22Rv1 (cell line): ENCODE results near the gene EFCAB14.

Source experiments
- H3K27ac ChIP-seq: fragments of 450-650 bp; 2 replicates; pipeline ENCODE4 v1.5.1; 2017
- ZFX ChIP-seq: fragments of 450-650 bp; IDR thresholded peaks from 2 replicates; pipeline ENCODE4 v1.6.1; 2017; ENCODE audit warnings: antibody characterized with exemption, borderline replicate concordance
- TF ChIP-seq, protein P1 (sequence below): fragments of 450-650 bp; IDR thresholded peaks from 2 replicates; pipeline ENCODE4 v1.5.1; 2017; ENCODE audit warnings: mild to moderate bottlenecking

The EFCAB14 gene

DNA sequence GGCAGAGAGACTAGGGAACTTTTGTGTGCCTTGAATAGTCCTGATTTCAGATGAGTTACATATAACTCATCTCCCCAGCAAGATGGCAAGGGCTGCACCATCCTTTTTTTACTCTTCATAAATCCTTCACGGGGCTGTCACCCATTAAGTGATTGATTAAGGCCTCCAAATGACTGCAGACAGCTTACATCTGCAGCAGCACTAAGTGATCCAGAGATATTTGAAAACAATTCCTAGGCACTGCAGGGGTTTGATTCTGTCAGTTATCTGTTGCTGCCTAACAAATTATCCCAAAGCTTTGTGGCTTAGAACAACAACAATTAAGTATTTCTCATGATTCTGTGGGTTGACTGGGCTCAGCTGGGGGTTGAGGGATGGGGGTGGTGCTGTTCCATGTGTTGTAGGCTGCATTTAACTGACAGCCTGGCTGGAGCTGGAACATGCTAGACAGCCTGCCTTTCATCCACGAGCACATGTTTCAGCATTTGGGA lies 27.9 kb downstream of the EFCAB14 start:
- H3K27ac ChIP-seq = no peak overlapping the region

DNA sequence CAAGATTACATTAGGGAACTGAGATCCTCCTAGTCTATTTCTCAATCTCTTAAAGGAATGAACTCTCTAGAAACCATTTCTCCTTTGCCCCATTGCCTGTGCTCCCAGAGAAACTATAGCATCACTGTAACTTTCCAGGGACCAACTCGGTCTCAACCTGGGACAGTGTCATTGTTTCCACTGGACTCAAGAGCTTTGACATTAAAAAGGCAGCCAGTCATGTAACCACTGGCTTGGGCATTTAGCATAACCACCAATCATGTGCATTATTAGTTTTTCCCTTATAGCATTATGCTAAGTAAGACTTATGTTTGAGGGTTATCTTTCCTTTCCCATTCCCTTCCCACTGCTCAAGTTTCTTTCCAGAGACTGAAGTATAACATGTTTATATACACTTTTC lies 29.0 kb downstream of the EFCAB14 start:
- H3K27ac ChIP-seq = no peak overlapping the region

More for the DNA sequence above, 27.9 kb downstream of the EFCAB14 start:
- TF ChIP-seq ZFX = no peak
- TF ChIP-seq, protein P1, sequence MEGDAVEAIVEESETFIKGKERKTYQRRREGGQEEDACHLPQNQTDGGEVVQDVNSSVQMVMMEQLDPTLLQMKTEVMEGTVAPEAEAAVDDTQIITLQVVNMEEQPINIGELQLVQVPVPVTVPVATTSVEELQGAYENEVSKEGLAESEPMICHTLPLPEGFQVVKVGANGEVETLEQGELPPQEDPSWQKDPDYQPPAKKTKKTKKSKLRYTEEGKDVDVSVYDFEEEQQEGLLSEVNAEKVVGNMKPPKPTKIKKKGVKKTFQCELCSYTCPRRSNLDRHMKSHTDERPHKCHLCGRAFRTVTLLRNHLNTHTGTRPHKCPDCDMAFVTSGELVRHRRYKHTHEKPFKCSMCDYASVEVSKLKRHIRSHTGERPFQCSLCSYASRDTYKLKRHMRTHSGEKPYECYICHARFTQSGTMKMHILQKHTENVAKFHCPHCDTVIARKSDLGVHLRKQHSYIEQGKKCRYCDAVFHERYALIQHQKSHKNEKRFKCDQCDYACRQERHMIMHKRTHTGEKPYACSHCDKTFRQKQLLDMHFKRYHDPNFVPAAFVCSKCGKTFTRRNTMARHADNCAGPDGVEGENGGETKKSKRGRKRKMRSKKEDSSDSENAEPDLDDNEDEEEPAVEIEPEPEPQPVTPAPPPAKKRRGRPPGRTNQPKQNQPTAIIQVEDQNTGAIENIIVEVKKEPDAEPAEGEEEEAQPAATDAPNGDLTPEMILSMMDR = no peak

DNA sequence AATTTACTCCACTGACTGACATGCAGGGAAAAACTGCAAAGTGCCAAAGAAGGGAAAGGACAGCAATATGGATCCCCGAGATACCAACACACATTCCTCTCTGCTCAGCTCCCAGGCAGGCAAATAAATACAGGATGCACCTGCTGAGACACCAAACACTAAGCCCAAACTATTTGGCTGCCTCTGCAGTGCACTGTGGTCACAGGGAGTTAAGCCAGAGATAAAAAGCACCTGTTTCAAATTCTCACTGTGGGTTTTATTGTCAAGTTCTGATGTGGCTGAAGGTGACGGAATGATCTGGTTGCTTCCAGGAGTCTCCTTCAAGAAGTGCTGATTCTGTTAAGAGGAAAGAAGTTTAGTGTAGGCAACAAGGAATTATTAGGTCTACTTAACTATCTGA lies 29.6 kb downstream of the EFCAB14 start:
- no peak for TF ChIP-seq ZFX
- TF ChIP-seq, protein P1 = no peak
- no peak overlapping the region for H3K27ac ChIP-seq

More for the DNA sequence above, 29.0 kb downstream of the EFCAB14 start:
- TF ChIP-seq ZFX = no peak
- TF ChIP-seq, protein P1 = no peak

DNA sequence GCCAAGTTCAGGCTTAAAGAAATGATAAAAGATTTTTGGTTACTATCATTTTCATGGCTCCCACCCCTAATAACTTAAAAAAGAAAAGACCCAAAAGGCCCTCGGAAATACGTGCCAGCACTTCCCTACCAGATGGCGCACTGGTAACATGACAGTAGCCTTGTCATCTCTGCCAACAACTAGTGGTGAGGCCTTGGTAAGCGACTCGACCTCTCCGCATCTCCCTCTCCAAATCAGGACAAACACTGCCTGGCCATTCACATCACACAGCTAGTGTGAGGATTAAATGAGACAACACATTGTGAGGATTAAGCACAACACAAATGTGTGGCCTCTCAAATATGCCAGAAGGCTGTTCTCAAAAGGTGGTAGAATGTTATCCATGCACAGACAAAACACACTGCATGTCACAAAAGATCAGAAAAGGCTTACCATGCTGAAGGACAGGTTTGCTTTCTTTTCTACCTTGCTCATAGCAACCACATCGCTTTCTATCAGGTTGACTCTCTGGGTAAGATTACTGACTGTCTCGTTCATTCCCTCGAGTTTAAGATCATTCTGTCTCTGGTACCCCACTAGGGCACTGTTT lies 30.9 kb downstream of the EFCAB14 start:
- no peak overlapping the region for H3K27ac ChIP-seq

DNA sequence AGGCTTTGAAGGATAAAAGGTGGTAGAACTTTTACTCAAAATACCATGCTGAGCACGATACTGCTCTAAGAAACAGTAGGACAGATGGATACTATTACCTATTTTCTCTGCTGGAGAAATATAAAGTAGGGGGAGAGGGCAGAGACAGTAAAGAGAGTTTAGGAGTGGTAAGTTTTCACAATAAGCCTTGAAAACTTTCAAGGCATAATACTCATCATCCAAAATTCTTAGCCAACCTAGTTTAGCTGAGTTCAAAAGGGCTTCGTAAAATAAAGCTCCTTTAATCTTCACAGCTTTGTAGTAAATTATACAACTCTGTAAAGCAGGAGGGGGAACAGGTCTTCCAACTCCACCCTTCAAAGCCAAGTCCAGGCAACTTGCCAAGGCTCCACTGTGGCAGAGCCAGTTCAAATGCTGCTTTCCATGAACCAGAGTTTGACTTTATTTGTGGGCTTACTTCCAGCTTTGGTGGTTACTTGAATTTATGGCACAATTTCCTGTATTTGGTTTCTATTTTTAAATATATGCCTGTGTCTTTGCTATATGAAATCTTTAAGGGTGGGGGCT lies 31.7 kb downstream of the EFCAB14 start:
- TF ChIP-seq, protein P1 = no peak
- TF ChIP-seq ZFX = no peak
- H3K27ac ChIP-seq = no peak overlapping the region

More for the DNA sequence above, 30.9 kb downstream of the EFCAB14 start:
- TF ChIP-seq, protein P1 = no peak
- no peak for TF ChIP-seq ZFX

DNA sequence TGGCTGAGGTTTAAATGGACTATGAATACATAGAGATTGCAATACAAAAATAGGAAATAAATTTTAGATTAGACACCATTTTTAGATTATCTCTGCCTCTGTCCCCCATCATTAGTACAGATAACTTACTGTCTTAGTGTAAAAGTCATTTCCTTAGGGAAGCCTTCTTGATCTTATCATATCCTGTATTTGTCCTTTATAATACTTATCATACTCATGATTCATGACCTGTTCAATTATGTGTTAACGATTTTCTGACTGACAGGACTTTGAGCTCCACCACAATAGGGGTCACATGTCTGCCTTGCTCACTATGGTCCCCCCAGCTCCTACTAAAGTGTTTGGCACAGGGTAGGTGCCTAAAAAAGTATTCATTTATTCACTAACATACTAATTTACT lies 32.7 kb downstream of the EFCAB14 start:
- H3K27ac ChIP-seq = no peak overlapping the region

DNA sequence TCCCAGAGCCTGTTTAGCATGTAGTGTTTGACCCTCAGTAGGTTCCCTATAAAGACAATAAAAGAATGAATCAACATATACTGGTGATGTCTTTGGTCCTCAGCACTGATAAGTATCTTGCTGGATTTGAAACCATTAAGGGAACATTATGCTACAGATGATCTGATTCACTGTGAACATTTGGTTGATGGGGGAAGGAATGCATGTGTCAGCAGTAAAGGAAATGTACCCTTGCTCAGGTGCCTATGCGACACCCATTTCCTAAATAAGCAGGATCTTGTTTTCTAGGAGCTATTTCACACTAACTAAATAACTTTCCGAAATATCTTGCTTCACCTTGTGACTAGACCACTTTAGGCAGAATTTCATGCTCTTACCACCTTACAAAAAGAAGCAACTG lies 34.2 kb downstream of the EFCAB14 start:
- no peak for TF ChIP-seq ZFX
- TF ChIP-seq, protein P1 = no peak

More for the DNA sequence above, 32.7 kb downstream of the EFCAB14 start:
- TF ChIP-seq ZFX = no peak
- TF ChIP-seq, protein P1 = no peak

More for the DNA sequence above, 34.2 kb downstream of the EFCAB14 start:
- H3K27ac ChIP-seq = no peak overlapping the region
